Liver (tissue), 9 donors: ENCODE results near the gene FAM200C. TPM values are rescaled to one million over a fixed set of nuclear protein-coding genes. Genes with fewer than 3 reads are reported as not detected.

Source experiments
- DNase-seq: peaks from one replicate; pipeline ENCODE4 v3.0.0-alpha.2; 2017; ENCODE audit warnings: low spot score
- H3K27ac ChIP-seq, 2 donors: one replicate each; pipeline ENCODE4 v1.7.0; 2013; ENCODE audit warnings: inconsistent platforms in 2 of 2, low read length in 2 of 2, control low read depth in 1 of 2, low read depth in 1 of 2, mild to moderate bottlenecking in 1 of 2
- H3K27me3 ChIP-seq, 4 donors: one replicate each; pipeline versions ENCODE4 v1.6.1 to v1.7.0; 2013; ENCODE audit warnings: low read length in 3 of 4, inconsistent platforms in 1 of 4, mild to moderate bottlenecking in 1 of 4, moderate library complexity in 1 of 4; ENCODE audit not compliant: control insufficient read depth in 4 of 4, insufficient read depth in 4 of 4
- H3K36me3 ChIP-seq, 4 donors: one replicate each; pipeline versions ENCODE4 v1.6.1 to v1.7.0; 2013; ENCODE audit warnings: low read length in 3 of 4, mild to moderate bottlenecking in 3 of 4, low read depth in 1 of 4, moderate library complexity in 1 of 4; ENCODE audit not compliant: control insufficient read depth in 4 of 4, insufficient read depth in 3 of 4
- H3K4me1 ChIP-seq, 4 donors: one replicate each; pipeline versions ENCODE4 v1.6.1 to v1.7.0; 2013; ENCODE audit warnings: low read length in 3 of 4, mild to moderate bottlenecking in 3 of 4, moderate library complexity in 1 of 4; ENCODE audit not compliant: control insufficient read depth in 4 of 4, insufficient read depth in 4 of 4
- H3K4me3 ChIP-seq, 3 donors: one replicate each; pipeline versions ENCODE4 v1.6.1 to v1.7.0; 2013; ENCODE audit warnings: low read length in 3 of 3, control low read depth in 1 of 3, low read depth in 1 of 3, mild to moderate bottlenecking in 1 of 3
- H3K9ac ChIP-seq, 2 donors: one replicate each; pipeline ENCODE4 v1.7.0; 2013; ENCODE audit warnings: low read length in 2 of 2, mild to moderate bottlenecking in 2 of 2, moderate library complexity in 2 of 2, control low read depth in 1 of 2, low read depth in 1 of 2
- H3K9me3 ChIP-seq, 4 donors: one replicate each; pipeline versions ENCODE4 v1.6.1 to v1.7.0; 2013; ENCODE audit warnings: low read length in 3 of 4; ENCODE audit not compliant: control insufficient read depth in 4 of 4
- CTCF ChIP-seq: fragments of 150-350 bp; IDR thresholded peaks from 2 replicates; pipeline ENCODE4 v1.5.1; 2017; ENCODE audit warnings: improper control_type of control experiment, low read depth, low read length; ENCODE audit not compliant: missing input control
- FOXA2 ChIP-seq: IDR thresholded peaks from 2 replicates; pipeline ENCODE4 v1.6.1; 2016; ENCODE audit warnings: antibody characterized with exemption
- GABPA ChIP-seq, 2 donors: IDR thresholded peaks in 1 of 2; conservative IDR thresholded peaks in 1 of 2; 2 replicates each; pipeline ENCODE4 v1.6.1; 2016; ENCODE audit warnings: antibody characterized with exemption in 2 of 2, mild to moderate bottlenecking in 1 of 2, moderate library complexity in 1 of 2
- HNF4A ChIP-seq, 2 donors: conservative IDR thresholded peaks; 2 replicates each; pipeline ENCODE4 v1.6.1; 2016; ENCODE audit warnings: antibody characterized with exemption in 2 of 2, mild to moderate bottlenecking in 2 of 2
- HNF4G ChIP-seq: IDR thresholded peaks from 2 replicates; pipeline ENCODE4 v1.6.1; 2016; ENCODE audit warnings: antibody characterized with exemption
- RAD21 ChIP-seq, 2 donors: IDR thresholded peaks; 2 replicates each; pipeline ENCODE4 v1.6.1; 2016; ENCODE audit warnings: antibody characterized with exemption in 2 of 2, mild to moderate bottlenecking in 2 of 2
- REST ChIP-seq: IDR thresholded peaks from 2 replicates; pipeline ENCODE4 v1.6.1; 2016; ENCODE audit warnings: antibody characterized with exemption, mild to moderate bottlenecking
- RXRA ChIP-seq, 2 donors: IDR thresholded peaks; 2 replicates each; pipeline ENCODE4 v1.6.1; 2017 to 2018; ENCODE audit warnings: antibody characterized with exemption in 2 of 2, mild to moderate bottlenecking in 1 of 2
- TAF1 ChIP-seq: conservative IDR thresholded peaks from 2 replicates; pipeline ENCODE4 v1.6.1; 2016; ENCODE audit warnings: antibody characterized with exemption, mild to moderate bottlenecking
- YY1 ChIP-seq: IDR thresholded peaks from 2 replicates; pipeline ENCODE4 v1.6.1; 2016; ENCODE audit warnings: antibody characterized with exemption, mild to moderate bottlenecking
- polyA plus RNA-seq, 2 donors: library from polyadenylated mRNA; stranded (reverse) in 1 of 2; unstranded in 1 of 2; fragments of 200-250 nt in 1 of 2; fragments of >200 nt in 1 of 2; fragmentation: Nextera tagmentation in 1 of 2; extraction: Ambion mirVana in 1 of 2; gene quantifications; one replicate each; pipeline versions ENCODE4 v1.2.1 to v1.2.3, GENCODE V29; 2013 to 2015
- total RNA-seq, 2 donors: library from RNA; depleted of rRNA; stranded (reverse); fragments of >200 nt; gene quantifications; one replicate each; pipeline ENCODE4 v1.2.3, GENCODE V29; 2014
- donor health status: healthy.
- donor health status: healthy.
- donor health status: healthy.
- donor health status: healthy.
- donor health status: healthy.

The FAM200C gene
- total and polyA plus RNA-seq, 4 donors, result 0.57 to 2.9 (median 1.3) TPM

GRCh38 chr5:160387445-160387844, 12.4 kb downstream of the FAM200C start (continued):
- no peak for TF ChIP-seq CTCF
- TF ChIP-seq REST, result no peak
- no peak for TF ChIP-seq HNF4A (conservative IDR thresholded peaks at IDR 0.05)

- no peaks in the 10 kb centered on the region for H3K36me3 ChIP-seq
- TF ChIP-seq CTCF, result no peak
- TF ChIP-seq HNF4A (conservative IDR thresholded peaks at IDR 0.05), result no peak
- TF ChIP-seq FOXA2, result no peak
- no peak for TF ChIP-seq RAD21 (IDR thresholded peaks at IDR 0.05)
- no peak for TF ChIP-seq HNF4G
- TF ChIP-seq TAF1, result no peak
- no peak for TF ChIP-seq REST
- TF ChIP-seq GABPA (IDR thresholded peaks at IDR 0.05 in 1 of 2, conservative IDR thresholded peaks at IDR 0.05 in 1 of 2), result no peak
- TF ChIP-seq RXRA (IDR thresholded peaks at IDR 0.05), result no peak
- TF ChIP-seq YY1, result no peak
- DNase-seq, result no peak
- no peaks in the 10 kb centered on the region for H3K4me1 ChIP-seq
- no peak overlapping the region for H3K4me3 ChIP-seq
- no peak overlapping the region for H3K9ac ChIP-seq
- H3K27ac ChIP-seq, result no peak overlapping the region
- H3K9me3 ChIP-seq, result peaks cover 1 to 16% (median 4%) of the 10 kb centered on the region in 4 donors
- no peaks in the 10 kb centered on the region for H3K27me3 ChIP-seq
These were observed 14.4 kb downstream of the FAM200C start for GRCh38 chr5:160385496-160385895.
